Measurements from ENCODE around the gene SELENON. TPM values are rescaled to one million over a fixed set of nuclear protein-coding genes. Genes with fewer than 3 reads are reported as not detected.

Gene SELENON
- total and polyA plus RNA-seq, 10 donors: 9.7 to 80.9 (median 56.7) TPM

DNA sequence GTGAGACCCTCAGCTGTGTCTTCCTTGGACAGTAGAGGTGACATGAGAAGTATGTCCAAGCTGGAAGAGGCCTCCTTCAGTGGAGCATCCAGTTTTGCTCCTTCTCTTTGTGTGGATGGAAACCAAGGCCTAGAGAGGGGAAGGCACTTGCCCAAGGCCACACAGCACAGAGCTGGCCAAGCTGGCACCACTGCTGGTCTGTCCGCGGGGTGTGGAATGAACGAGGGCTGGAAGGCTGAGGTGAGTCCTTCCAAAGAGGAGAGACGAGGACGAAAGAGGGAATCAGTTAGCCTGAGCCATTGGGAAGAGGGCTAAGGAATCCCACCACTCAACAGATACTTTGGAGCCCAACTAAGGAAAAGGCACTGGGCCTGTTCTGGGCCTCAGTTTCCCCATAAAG is 27.8 kb upstream of the SELENON start:
- TF ChIP-seq POLR2A (IDR thresholded peaks at IDR 0.05): no peak
- TF ChIP-seq POLR2AphosphoS5 (IDR thresholded peaks at IDR 0.05): no peak
- TF ChIP-seq, protein P1, sequence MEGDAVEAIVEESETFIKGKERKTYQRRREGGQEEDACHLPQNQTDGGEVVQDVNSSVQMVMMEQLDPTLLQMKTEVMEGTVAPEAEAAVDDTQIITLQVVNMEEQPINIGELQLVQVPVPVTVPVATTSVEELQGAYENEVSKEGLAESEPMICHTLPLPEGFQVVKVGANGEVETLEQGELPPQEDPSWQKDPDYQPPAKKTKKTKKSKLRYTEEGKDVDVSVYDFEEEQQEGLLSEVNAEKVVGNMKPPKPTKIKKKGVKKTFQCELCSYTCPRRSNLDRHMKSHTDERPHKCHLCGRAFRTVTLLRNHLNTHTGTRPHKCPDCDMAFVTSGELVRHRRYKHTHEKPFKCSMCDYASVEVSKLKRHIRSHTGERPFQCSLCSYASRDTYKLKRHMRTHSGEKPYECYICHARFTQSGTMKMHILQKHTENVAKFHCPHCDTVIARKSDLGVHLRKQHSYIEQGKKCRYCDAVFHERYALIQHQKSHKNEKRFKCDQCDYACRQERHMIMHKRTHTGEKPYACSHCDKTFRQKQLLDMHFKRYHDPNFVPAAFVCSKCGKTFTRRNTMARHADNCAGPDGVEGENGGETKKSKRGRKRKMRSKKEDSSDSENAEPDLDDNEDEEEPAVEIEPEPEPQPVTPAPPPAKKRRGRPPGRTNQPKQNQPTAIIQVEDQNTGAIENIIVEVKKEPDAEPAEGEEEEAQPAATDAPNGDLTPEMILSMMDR (IDR thresholded peaks at IDR 0.05 in 8 of 11, conservative IDR thresholded peaks at IDR 0.05 in 3 of 11): no peak
- WGBS, 5 donors: 87 to 99% (median 93%) methylated on average over 5 of the region's 5 CpGs
- no peak overlapping the region for H3K4me3 ChIP-seq
- peaks cover 0 to 41% (median 1%) of the 10 kb centered on the region in 6 donors for H3K36me3 ChIP-seq
- intact Hi-C loops (cut with DNase I; ENCODE audit: low total_unique reads): no loop called here
- H3K9me3 ChIP-seq: no peaks in the 10 kb centered on the region
- DNase-seq: no peak
- no peaks in the 10 kb centered on the region for H3K27me3 ChIP-seq (replicated peaks in 1 of 7)
- peak overlapping the region in 6 of 8 donors; percentile 32 to 63 (median 52) for H3K27ac ChIP-seq
- peaks cover 19 to 61% (median 40%) of the 10 kb centered on the region in 6 donors for H3K4me1 ChIP-seq

DNA sequence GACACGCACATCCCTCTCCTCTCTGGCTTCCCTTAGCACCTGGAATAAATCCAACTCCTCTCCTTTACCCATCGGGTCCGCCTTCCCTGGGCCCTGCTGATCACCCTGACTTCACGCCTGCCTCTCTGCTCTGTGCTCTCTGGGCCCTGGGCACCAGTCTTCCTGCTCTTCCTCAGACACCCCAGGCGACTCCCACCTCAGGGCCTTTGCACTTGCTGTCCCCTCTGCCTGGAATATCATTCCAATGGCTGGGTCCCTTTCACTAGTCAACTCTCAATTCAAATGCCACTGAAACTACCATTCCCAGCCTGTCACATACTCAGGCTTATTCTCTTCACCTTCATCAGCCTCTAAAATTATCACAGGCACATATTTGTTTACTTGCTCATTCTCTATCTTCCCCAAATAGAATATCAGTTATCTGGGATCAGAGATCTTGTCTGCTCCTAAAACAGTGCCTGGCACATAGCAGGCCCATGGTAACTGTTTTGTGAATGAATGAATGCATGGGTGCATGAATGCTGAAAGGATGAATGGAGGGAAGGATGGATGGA is 27.2 kb upstream of the SELENON start:
- intact Hi-C loops (cut with DNase I; ENCODE audit: low total_unique reads): no loop called here
- no peak for DNase-seq
- H3K9me3 ChIP-seq: no peaks in the 10 kb centered on the region
- H3K27ac ChIP-seq: peak overlapping the region in 1 of 8 donors; percentile 63
- H3K36me3 ChIP-seq: peaks cover 0 to 47% (median 1%) of the 10 kb centered on the region in 6 donors
- WGBS, 5 donors: 91 to 96% (median 93%) methylated on average over 5 of the region's 5 CpGs
- TF ChIP-seq, protein P1 (IDR thresholded peaks at IDR 0.05 in 8 of 11, conservative IDR thresholded peaks at IDR 0.05 in 3 of 11): no peak
- TF ChIP-seq POLR2A (IDR thresholded peaks at IDR 0.05) (no peak), POLR2AphosphoS5 (IDR thresholded peaks at IDR 0.05) (no peak)
- H3K4me3 ChIP-seq: no peak overlapping the region
- H3K4me1 ChIP-seq: peaks cover 19 to 61% (median 40%) of the 10 kb centered on the region in 6 donors
- no peaks in the 10 kb centered on the region for H3K27me3 ChIP-seq (replicated peaks in 1 of 7)

DNA sequence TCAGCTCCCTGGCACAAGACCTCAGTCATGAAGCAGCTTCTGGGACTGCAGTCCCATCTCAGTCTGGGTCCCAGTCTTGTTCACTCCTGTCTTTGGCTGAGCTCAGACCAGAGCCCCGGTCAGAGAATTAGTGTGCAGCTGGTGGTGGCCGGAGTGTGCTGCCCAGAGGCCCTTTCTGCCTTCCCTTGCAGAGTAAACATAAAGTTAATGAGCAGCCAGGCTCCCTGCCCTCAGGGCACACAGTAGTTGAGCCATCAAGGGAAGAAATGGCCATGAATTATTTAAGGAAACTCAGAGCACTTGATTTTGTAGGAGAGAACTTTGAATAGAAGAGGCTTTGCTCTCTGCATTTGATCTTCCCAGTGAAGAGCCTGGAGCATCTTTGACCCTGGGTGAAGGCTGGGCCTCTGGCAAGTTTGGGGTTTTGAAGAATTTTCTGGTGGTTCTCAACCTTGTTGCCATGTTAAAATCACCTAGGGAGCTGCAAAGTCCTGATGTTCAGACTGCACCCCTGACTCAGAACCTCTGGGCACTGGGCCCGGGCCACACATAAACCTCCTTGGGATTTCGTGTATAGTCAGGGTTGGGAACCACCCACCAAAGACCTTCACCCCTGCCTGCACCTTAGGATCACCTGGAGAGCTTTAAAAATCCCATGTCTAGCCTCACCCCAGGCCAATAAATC is 26.4 kb upstream of the SELENON start:
- 75 to 96% (median 90%) methylated on average over 4 of the region's 4 CpGs for WGBS, 5 donors
- Histone ChIP-seq H3K27ac (peak overlapping the region in 2 of 8 donors; percentile 34 to 66), H3K4me3 (no peak overlapping the region), H3K4me1 (peaks cover 19 to 61% (median 40%) of the 10 kb centered on the region in 6 donors), H3K27me3 (replicated peaks in 1 of 7) (no peaks in the 10 kb centered on the region), H3K36me3 (peaks cover 0 to 55% (median 4%) of the 10 kb centered on the region in 6 donors), H3K9me3 (no peaks in the 10 kb centered on the region)
- TF ChIP-seq, protein P1 (IDR thresholded peaks at IDR 0.05 in 8 of 11, conservative IDR thresholded peaks at IDR 0.05 in 3 of 11): no peak
- TF ChIP-seq POLR2A (IDR thresholded peaks at IDR 0.05): no peak
- no peak for TF ChIP-seq POLR2AphosphoS5 (IDR thresholded peaks at IDR 0.05)
- intact Hi-C loops (cut with DNase I; ENCODE audit: low total_unique reads): no loop called here
- DNase-seq: no peak

DNA sequence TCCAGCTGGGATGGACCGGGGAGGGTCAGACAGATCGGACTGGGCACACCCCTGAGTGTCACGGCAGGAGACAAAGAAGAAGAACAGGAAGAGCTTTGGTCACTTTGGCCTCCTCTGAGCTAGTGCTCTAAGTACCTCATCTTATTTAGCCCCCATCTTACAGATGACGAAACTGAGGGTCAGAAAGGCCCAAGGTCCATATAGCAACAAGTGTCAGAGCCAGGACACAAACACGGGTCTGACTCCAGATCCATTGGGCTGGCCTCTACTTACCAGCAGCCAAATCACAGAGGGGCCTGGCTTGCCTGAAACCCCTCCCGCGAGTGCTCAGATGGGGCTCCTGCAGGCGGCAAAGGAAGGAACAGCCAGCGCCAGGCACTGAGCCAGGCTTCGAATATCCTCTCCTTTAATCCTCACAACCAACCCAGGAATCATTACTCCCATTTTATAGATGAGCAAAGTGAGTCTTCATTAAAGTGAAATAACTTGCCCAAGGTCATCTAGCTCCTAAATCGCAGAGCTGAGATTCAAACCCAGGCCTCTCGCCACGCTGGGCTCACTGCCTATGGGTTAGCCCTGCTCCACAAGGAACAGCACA is 25.7 kb upstream of the SELENON start:
- Histone ChIP-seq H3K36me3 (peaks cover 0 to 61% (median 5%) of the 10 kb centered on the region in 6 donors), H3K27ac (peak overlapping the region in 4 of 8 donors; percentile 11 to 66 (median 27)), H3K27me3 (replicated peaks in 1 of 7) (no peaks in the 10 kb centered on the region), H3K4me1 (peaks cover 19 to 59% (median 40%) of the 10 kb centered on the region in 6 donors), H3K4me3 (no peak overlapping the region), H3K9me3 (no peaks in the 10 kb centered on the region)
- WGBS, 5 donors: 69 to 79% (median 73%) methylated on average over 13 of the region's 13 CpGs
- TF ChIP-seq POLR2A (IDR thresholded peaks at IDR 0.05) (no peak), POLR2AphosphoS5 (IDR thresholded peaks at IDR 0.05) (no peak)
- TF ChIP-seq, protein P1 (IDR thresholded peaks at IDR 0.05 in 8 of 11, conservative IDR thresholded peaks at IDR 0.05 in 3 of 11): no peak
- DNase-seq: no peak
- intact Hi-C loops (cut with DNase I; ENCODE audit: low total_unique reads): no loop called here
